Endodermal cell (in vitro differentiated cells): Measurements from ENCODE around the gene PCMTD2. TPM values are rescaled to one million over a fixed set of nuclear protein-coding genes. Genes with fewer than 3 reads are reported as not detected.

ENCODE experiments used
- DNase-seq: peaks from one replicate; pipeline ENCODE4 v3.0.0-alpha.2; 2017
- H3K27ac ChIP-seq: 2 replicates; pipeline ENCODE4 v1.5.1; 2013; ENCODE audit warnings: mild to moderate bottlenecking, low read depth, low read length, moderate library complexity
- H3K27me3 ChIP-seq: 2 replicates; pipeline ENCODE4 v1.6.1; 2013; ENCODE audit warnings: mild to moderate bottlenecking, low read length, moderate library complexity; ENCODE audit not compliant: insufficient read depth, control insufficient read depth, poor library complexity, severe bottlenecking
- H3K36me3 ChIP-seq: 2 replicates; pipeline ENCODE4 v1.7.0; 2013; ENCODE audit warnings: mild to moderate bottlenecking, low read length, moderate library complexity; ENCODE audit not compliant: control insufficient read depth, insufficient read depth
- H3K4me1 ChIP-seq: one replicate; pipeline ENCODE4 v1.7.0; 2013; ENCODE audit warnings: low read length; ENCODE audit not compliant: control insufficient read depth, insufficient read depth
- H3K4me3 ChIP-seq: 2 replicates; pipeline ENCODE4 v1.5.1; 2013; ENCODE audit warnings: mild to moderate bottlenecking, low read length, moderate library complexity
- H3K9ac ChIP-seq: 2 replicates; pipeline ENCODE4 v1.6.1; 2013; ENCODE audit warnings: mild to moderate bottlenecking, low read length, moderate library complexity; ENCODE audit not compliant: poor library complexity, severe bottlenecking; ENCODE audit errors: extremely low read depth
- H3K9me3 ChIP-seq: 2 replicates; pipeline ENCODE4 v1.6.1; 2013; ENCODE audit warnings: mild to moderate bottlenecking, low read length, moderate library complexity; ENCODE audit not compliant: control insufficient read depth
- H3K27ac Mint-ChIP-seq: 2 replicates; pipeline ENCODE4 v1.8.0; 2020; ENCODE audit warnings: mixed read lengths
- H3K27me3 Mint-ChIP-seq: 2 replicates; pipeline ENCODE4 v1.8.0; 2021; ENCODE audit warnings: mild to moderate bottlenecking, mixed read lengths; ENCODE audit not compliant: insufficient read depth
- H3K36me3 Mint-ChIP-seq: 2 replicates; pipeline ENCODE4 v1.8.0; 2020; ENCODE audit warnings: low read depth, mixed read lengths
- H3K4me1 Mint-ChIP-seq: 2 replicates; pipeline ENCODE4 v1.8.0; 2020; ENCODE audit warnings: mixed read lengths
- H3K4me3 Mint-ChIP-seq: 2 replicates; pipeline ENCODE4 v1.8.0; 2020; ENCODE audit warnings: mild to moderate bottlenecking, moderate library complexity, mixed read lengths
- H3K9me3 Mint-ChIP-seq: 2 replicates; pipeline ENCODE4 v1.8.0; 2020; ENCODE audit warnings: mild to moderate bottlenecking, mixed read lengths
- CTCF ChIP-seq: fragments of 200-600 bp; sonication (generic); conservative IDR thresholded peaks from 2 replicates; pipeline ENCODE4 v1.5.0; 2021; ENCODE audit warnings: antibody characterized with exemption, mild to moderate bottlenecking
- WGBS, 2 experiments: methylation state at CpG; one replicate each; pipeline versions ENCODE4 v1.1.5 to v1.1.7; 2013; ENCODE audit warnings: missing lambda C conversion rate in 2 of 2, mixed read lengths in 1 of 2; ENCODE audit not compliant: insufficient coverage in 1 of 2, insufficient read length in 1 of 2; 5-methylcytosine and 5-hydroxymethylcytosine counted together
- total RNA-seq, 2 donors: library from RNA; stranded (reverse); fragmentation: NEBNext Ultra II Directional in 1 of 2; extraction: Animal tissue kit (Norgen Biotek cat#: 25700) in 1 of 2; gene quantifications; 2 replicates in 1 of 2; 3 replicates in 1 of 2; pipeline ENCODE4 v1.2.1, GENCODE V29; 2021

The PCMTD2 gene
- total RNA-seq, 2 donors from 2014 or later = 145 to 158 TPM

GRCh38 chr20:64238851-64239387 is 16.6 kb upstream of the PCMTD2 start:
- Histone ChIP-seq H3K9me3 (no peaks in the 10 kb centered on the region), H3K4me3 (no peak overlapping the region), H3K36me3 (no peaks in the 10 kb centered on the region), H3K4me1 (no peaks in the 10 kb centered on the region), H3K9ac (no peak overlapping the region), H3K27me3 (no peaks in the 10 kb centered on the region), H3K27ac (no peak overlapping the region)
- H3K4me1 Mint-ChIP-seq = no peaks in the 10 kb centered on the region
- H3K27ac Mint-ChIP-seq = no peak overlapping the region
- peaks cover 20% of the 10 kb centered on the region for H3K36me3 Mint-ChIP-seq
- no peak for DNase-seq
- WGBS, 2 experiments = 86 to 89% methylated on average over 2 to 7 of the region's 7 CpGs
- H3K4me3 Mint-ChIP-seq = no peak overlapping the region
- no peaks in the 10 kb centered on the region for H3K27me3 Mint-ChIP-seq
- TF ChIP-seq CTCF = peak; percentile 40
- peaks cover 14% of the 10 kb centered on the region for H3K9me3 Mint-ChIP-seq

GRCh38 chr20:64239449-64240242 is 15.9 kb upstream of the PCMTD2 start:
- WGBS, 2 experiments = 89 to 97% methylated on average over 15 to 19 of the region's 19 CpGs
- Histone ChIP-seq H3K4me3 (no peak overlapping the region), H3K27me3 (no peaks in the 10 kb centered on the region), H3K9me3 (no peaks in the 10 kb centered on the region), H3K4me1 (no peaks in the 10 kb centered on the region), H3K27ac (no peak overlapping the region), H3K36me3 (no peaks in the 10 kb centered on the region), H3K9ac (no peak overlapping the region)
- Mint-ChIP-seq H3K27ac (no peak overlapping the region), H3K36me3 (peaks cover 20% of the 10 kb centered on the region), H3K9me3 (peaks cover 14% of the 10 kb centered on the region), H3K27me3 (no peaks in the 10 kb centered on the region), H3K4me1 (no peaks in the 10 kb centered on the region), H3K4me3 (no peak overlapping the region)
- TF ChIP-seq CTCF = no peak
- DNase-seq = no peak

- H3K4me3 Mint-ChIP-seq = no peak overlapping the region
- Histone ChIP-seq H3K9me3 (no peaks in the 10 kb centered on the region), H3K36me3 (no peaks in the 10 kb centered on the region), H3K4me3 (no peak overlapping the region), H3K9ac (no peak overlapping the region), H3K4me1 (no peaks in the 10 kb centered on the region), H3K27ac (no peak overlapping the region), H3K27me3 (no peaks in the 10 kb centered on the region)
- no peak for DNase-seq
- 94 to 97% methylated on average over 19 to 26 of the region's 26 CpGs for WGBS, 2 experiments
- H3K27ac Mint-ChIP-seq = no peak overlapping the region
- peaks cover 4% of the 10 kb centered on the region for H3K27me3 Mint-ChIP-seq
- H3K9me3 Mint-ChIP-seq = peaks cover 12% of the 10 kb centered on the region
- no peaks in the 10 kb centered on the region for H3K4me1 Mint-ChIP-seq
- TF ChIP-seq CTCF = no peak
- peaks cover 20% of the 10 kb centered on the region for H3K36me3 Mint-ChIP-seq
Observed at GRCh38 chr20:64240243-64241015, 15.1 kb upstream of the PCMTD2 start.
